Loucy (cell line): ENCODE measurements around the gene PERP.

Experiments used
- CTCF ChIP-seq: fragments of 200-600 bp; sonication (generic); conservative IDR thresholded peaks from 2 replicates; pipeline ENCODE4 v1.5.1; 2014; ENCODE audit warnings: mild to moderate bottlenecking, antibody characterized with exemption, low read length
- EZH2phosphoT487 ChIP-seq: fragments of 200-600 bp; IDR thresholded peaks from 2 replicates; pipeline ENCODE4 v1.6.1; 2018; ENCODE audit warnings: antibody characterized with exemption, mild to moderate bottlenecking, moderate library complexity, borderline replicate concordance

- TF ChIP-seq EZH2phosphoT487, result no peak
- no peak for TF ChIP-seq CTCF
Observed at GRCh38 chr6:138116661-138116999, 9.4 kb upstream of the PERP start.
